Osteoblast (primary cell): Measurements from ENCODE around the gene CELA2A. TPM values are rescaled to one million over a fixed set of nuclear protein-coding genes. Genes with fewer than 3 reads are reported as not detected.
A peak's percentile ranks its signal among the peaks of the same experiment; 100 is the strongest.
"Not testable (repeated sequence)": the region's sequence is repeated elsewhere in the genome, so short reads cannot be mapped to it uniquely, and the experiment has no call there.

Source experiments
- DNase-seq: peaks from one replicate; pipeline ENCODE4 v3.0.0; 2011; ENCODE audit warnings: low spot score, mixed read lengths; ENCODE audit not compliant: insufficient read length; ENCODE audit errors: missing footprints
- H2AFZ ChIP-seq: 2 replicates; pipeline ENCODE4 v1.6.0; 2011; ENCODE audit warnings: mild to moderate bottlenecking, low read length
- H3K27ac ChIP-seq: 2 replicates; pipeline ENCODE4 v1.5.1; 2011; ENCODE audit warnings: mild to moderate bottlenecking, low read depth, low read length, moderate library complexity
- H3K27me3 ChIP-seq: 2 replicates; pipeline ENCODE4 v1.6.0; 2012; ENCODE audit warnings: mild to moderate bottlenecking, control low read depth, inconsistent platforms, low read length, moderate library complexity; ENCODE audit not compliant: insufficient read depth
- H3K36me3 ChIP-seq: 2 replicates; pipeline ENCODE4 v1.5.1; 2011; ENCODE audit warnings: mild to moderate bottlenecking, low read length, control low read depth, moderate library complexity; ENCODE audit not compliant: insufficient read depth
- H3K4me1 ChIP-seq: 2 replicates; pipeline ENCODE4 v1.5.1; 2011; ENCODE audit warnings: mild to moderate bottlenecking, low read length, control low read depth, moderate library complexity; ENCODE audit not compliant: insufficient read depth
- H3K4me2 ChIP-seq: 2 replicates; pipeline ENCODE4 v1.6.0; 2011; ENCODE audit warnings: mild to moderate bottlenecking, low read length; ENCODE audit not compliant: insufficient read depth
- H3K4me3 ChIP-seq: fragments of 200-600 bp; sonication (generic); 3 replicates; pipeline ENCODE4 v1.5.1; 2012; ENCODE audit warnings: mild to moderate bottlenecking, low read length, inconsistent platforms; ENCODE audit not compliant: insufficient read depth
- H3K79me2 ChIP-seq: 2 replicates; pipeline ENCODE4 v1.6.0; 2012; ENCODE audit warnings: mild to moderate bottlenecking, low read length, control low read depth, inconsistent platforms; ENCODE audit not compliant: insufficient read depth
- H3K9me3 ChIP-seq: 2 replicates; pipeline ENCODE4 v1.5.1; 2011; ENCODE audit warnings: low read depth, low read length, control low read depth
- H4K20me1 ChIP-seq: 2 replicates; pipeline ENCODE4 v1.6.0; 2012; ENCODE audit warnings: mild to moderate bottlenecking, low read length, control low read depth; ENCODE audit not compliant: insufficient read depth
- CTCF ChIP-seq: IDR thresholded peaks from 2 replicates; pipeline ENCODE4 v1.5.1; 2011; ENCODE audit warnings: mild to moderate bottlenecking, low read depth, low read length, moderate library complexity; ENCODE audit errors: extremely low read depth
- total RNA-seq: library from RNA; depleted of rRNA; stranded (reverse); fragments of >200 nt; gene quantifications from 2 replicates; pipeline ENCODE4 v1.2.3, GENCODE V29; 2012

CELA2A gene
- total RNA-seq, 1 donor, result not detected

GRCh38 chr1:15431571-15431948 lies 25.0 kb upstream of the CELA2A start:
- Histone ChIP-seq H3K4me1 (peaks cover 19% of the 10 kb centered on the region), H3K9me3 (no peaks in the 10 kb centered on the region), H3K4me3 (no peak overlapping the region), H2AFZ (no peak overlapping the region), H4K20me1 (peaks cover 3% of the 10 kb centered on the region), H3K27me3 (no peaks in the 10 kb centered on the region), H3K36me3 (peaks cover 17% of the 10 kb centered on the region), H3K4me2 (no peak overlapping the region), H3K27ac (peak overlapping the region; percentile 60), H3K79me2 (no peaks in the 10 kb centered on the region)
- peak; percentile 39 for DNase-seq
- no peak for TF ChIP-seq CTCF

GRCh38 chr1:15432324-15432723 lies 24.2 kb upstream of the CELA2A start:
- H4K20me1 ChIP-seq, result peaks cover 3% of the 10 kb centered on the region
- peaks cover 15% of the 10 kb centered on the region for H3K36me3 ChIP-seq

GRCh38 chr1:15433471-15433870 lies 23.1 kb upstream of the CELA2A start:
- peaks cover 3% of the 10 kb centered on the region for H4K20me1 ChIP-seq
- H3K27me3 ChIP-seq, result no peaks in the 10 kb centered on the region
- H3K36me3 ChIP-seq, result peaks cover 12% of the 10 kb centered on the region
- peaks cover 18% of the 10 kb centered on the region for H3K4me1 ChIP-seq
- H3K79me2 ChIP-seq, result no peaks in the 10 kb centered on the region
- H3K9me3 ChIP-seq, result no peaks in the 10 kb centered on the region
- no peak overlapping the region for H3K4me3 ChIP-seq
- H3K4me2 ChIP-seq, result no peak overlapping the region
- peak overlapping the region; percentile 60 for H3K27ac ChIP-seq
- H2AFZ ChIP-seq, result no peak overlapping the region
- no peak for TF ChIP-seq CTCF
- DNase-seq, result peak; percentile 68

More at GRCh38 chr1:15432324-15432723, 24.2 kb upstream of the CELA2A start:
- Histone ChIP-seq H3K9me3 (no peaks in the 10 kb centered on the region), H3K4me3 (no peak overlapping the region), H3K27me3 (no peaks in the 10 kb centered on the region), H3K27ac (peak overlapping the region; percentile 60), H2AFZ (no peak overlapping the region), H3K79me2 (no peaks in the 10 kb centered on the region), H3K4me2 (no peak overlapping the region), H3K4me1 (peaks cover 18% of the 10 kb centered on the region)
- TF ChIP-seq CTCF, result no peak
- DNase-seq, result peak; percentile 60

GRCh38 chr1:15434739-15435138 lies 21.8 kb upstream of the CELA2A start:
- not testable (repeated sequence) for H3K79me2 ChIP-seq, H3K27ac ChIP-seq, H3K4me3 ChIP-seq, H4K20me1 ChIP-seq, H3K27me3 ChIP-seq, H2AFZ ChIP-seq, H3K4me2 ChIP-seq, H3K9me3 ChIP-seq
- peaks cover 12% of the 10 kb centered on the region for H3K36me3 ChIP-seq
- DNase-seq, result peak; percentile 80
- H3K4me1 ChIP-seq, result peaks cover 14% of the 10 kb centered on the region
